A673 (cell line): ENCODE measurements around the gene KNDC1.

Experiments used
- CTCF ChIP-seq: fragments of 300-800, 200-600 bp; sonication (generic); conservative IDR thresholded peaks from 2 replicates; pipeline ENCODE4 v1.5.1; 2017; ENCODE audit warnings: low read depth, mild to moderate bottlenecking, antibody characterized with exemption, low read length, moderate library complexity, mixed read lengths
- EZH2 ChIP-seq: fragments of 200-600 bp; sonication (generic); IDR thresholded peaks from 2 replicates; pipeline ENCODE4 v1.6.1; 2017; ENCODE audit warnings: borderline replicate concordance, low read depth, mild to moderate bottlenecking, mixed read lengths, antibody characterized with exemption, low read length; ENCODE audit not compliant: poor library complexity, severe bottlenecking

DNA sequence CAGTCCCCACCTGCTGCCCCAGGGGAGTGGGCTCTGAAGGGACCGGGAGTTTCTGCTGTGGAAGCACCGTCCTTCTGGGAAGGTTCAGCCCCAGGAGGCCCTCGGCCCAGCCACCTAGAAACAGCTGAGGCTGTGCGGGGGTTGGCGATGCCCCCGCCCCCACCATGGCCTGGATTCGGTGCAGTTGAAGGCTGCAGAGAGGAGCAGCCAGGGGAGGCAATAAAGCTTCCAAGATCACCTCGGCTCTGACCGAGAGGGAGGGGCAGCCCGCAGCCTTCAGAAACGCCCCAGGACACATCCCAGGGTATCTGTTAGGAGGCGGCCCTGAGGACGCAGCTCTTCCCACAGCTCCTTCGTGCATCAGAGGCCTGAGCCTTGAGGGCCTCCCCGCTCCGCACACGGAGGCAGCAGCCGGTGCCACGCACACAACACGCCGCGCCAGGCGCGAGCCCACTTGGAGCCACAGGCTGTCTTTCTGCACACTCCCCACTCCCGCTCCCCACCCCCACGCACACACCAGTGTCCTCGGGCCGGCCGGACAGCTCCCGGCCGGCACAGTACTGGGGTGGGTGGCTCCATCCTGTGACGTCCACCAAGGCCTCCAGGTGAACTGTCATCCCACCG lies 1.6 kb downstream of the KNDC1 start:
- TF ChIP-seq CTCF: no peak
- no peak for TF ChIP-seq EZH2
